Endothelial cell of umbilical vein (primary cell): Measurements from ENCODE around the gene ATXN3L.

Source experiments
- CTCF ChIP-seq, 2 donors: IDR thresholded peaks; 1 replicate in 1 of 2; 2 replicates in 1 of 2; pipeline ENCODE4 v1.5.1; 2011; ENCODE audit warnings: low read length in 2 of 2, mild to moderate bottlenecking in 2 of 2, moderate library complexity in 2 of 2, control low read depth in 1 of 2, inconsistent platforms in 1 of 2, low read depth in 1 of 2; ENCODE audit not compliant: insufficient read depth in 1 of 2; ENCODE audit errors: extremely low read depth in 1 of 2
- EZH2 ChIP-seq: IDR thresholded peaks from 2 replicates; pipeline ENCODE4 v1.6.1; 2012; ENCODE audit warnings: borderline replicate concordance, low read depth, mild to moderate bottlenecking, moderate library complexity, low read length, inconsistent platforms; ENCODE audit not compliant: severe bottlenecking
- POLR2A ChIP-seq: IDR thresholded peaks from 2 replicates; pipeline ENCODE4 v1.6.1; 2012; ENCODE audit warnings: low read depth, mild to moderate bottlenecking, control low read depth, low read length
- POLR2AphosphoS5 ChIP-seq: IDR thresholded peaks from 2 replicates; pipeline ENCODE4 v1.6.1; 2012; ENCODE audit warnings: low read depth, mild to moderate bottlenecking, control low read depth, low read length, moderate library complexity; ENCODE audit not compliant: insufficient read depth

GRCh38 chrX:13341491-13342101, 21.7 kb upstream of the ATXN3L start:
- TF ChIP-seq CTCF (IDR thresholded peaks at IDR 0.05; ENCODE audit: extremely low read depth in 1 of 2, insufficient read depth in 1 of 2, low read depth in 1 of 2, low read length in 2 of 2) (no peak), POLR2A (no peak), EZH2 (no peak), POLR2AphosphoS5 (no peak)
